ENCODE results near the gene FAM222B. TPM values are rescaled to one million over a fixed set of nuclear protein-coding genes. Genes with fewer than 3 reads are reported as not detected.
"Not testable (repeated sequence)": the region's sequence is repeated elsewhere in the genome, so short reads cannot be mapped to it uniquely, and the experiment has no call there.

Gene FAM222B
- polyA plus RNA-seq, 1 donor from 2014 or later: 6.4 TPM

- no peaks in the 10 kb centered on the region for H3K9me2 ChIP-seq (ENCODE audit: insufficient read depth, low read length)
- H3K27me3 ChIP-seq (ENCODE audit: insufficient read depth, low read depth, low read length): peaks cover 4% of the 10 kb centered on the region
- H3K79me2 ChIP-seq (replicated peaks; ENCODE audit: insufficient read depth, low read length): peaks cover 10% of the 10 kb centered on the region
- H4K20me1 ChIP-seq (ENCODE audit: insufficient read depth): no peaks in the 10 kb centered on the region
- peak overlapping the region; percentile 42 for H3K9ac ChIP-seq (ENCODE audit: low read length)
- H3K4me3 ChIP-seq (ENCODE audit: low read length): peak overlapping the region; percentile 57
- no peaks in the 10 kb centered on the region for H3F3A ChIP-seq (ENCODE audit: insufficient read depth, low read length, poor library complexity, severe bottlenecking)
- H3K36me3 ChIP-seq (ENCODE audit: insufficient read depth, low read length): no peaks in the 10 kb centered on the region
- no peaks in the 10 kb centered on the region for H3K9me3 ChIP-seq (ENCODE audit: low read length)
- peak; percentile 42 for TF ChIP-seq MXI1 (conservative IDR thresholded peaks at IDR 0.05; ENCODE audit: poor library complexity, severe bottlenecking)
- no peak for TF ChIP-seq TAF1 (IDR thresholded peaks at IDR 0.05; ENCODE audit: low read depth)
- H3K4me2 ChIP-seq (ENCODE audit: low read length): no peak overlapping the region
- no peak overlapping the region for H2AFZ ChIP-seq (ENCODE audit: low read depth, low read length)
- no peak overlapping the region for H3K27ac ChIP-seq (ENCODE audit: low read length)
Observed at GRCh38 chr17:28725660-28726225, 116.8 kb downstream of the FAM222B start.

DNA sequence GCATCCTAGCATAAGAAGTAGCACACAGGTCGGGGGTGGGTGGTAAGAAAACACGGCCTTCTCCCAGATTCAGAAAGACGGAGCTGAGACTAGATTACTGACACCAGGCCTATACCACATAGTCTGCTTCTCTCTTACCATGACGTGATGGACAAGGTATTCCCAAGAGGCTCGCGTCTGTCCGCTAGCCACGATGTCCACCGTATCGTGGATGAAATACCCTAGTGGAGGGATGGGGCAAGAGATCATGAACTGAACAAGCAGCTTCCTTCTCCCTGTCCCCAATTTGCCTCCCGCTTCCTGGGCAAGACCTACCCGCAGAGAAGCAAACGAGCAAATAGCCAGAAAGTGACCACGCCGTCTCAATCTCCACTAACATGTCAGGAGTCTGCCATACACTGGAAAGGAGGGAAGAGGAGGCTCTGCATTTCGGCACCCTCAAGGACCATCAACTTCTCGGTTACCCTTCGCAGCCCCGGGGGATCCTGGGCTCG is 117.4 kb downstream of the FAM222B start:
- TF ChIP-seq EZH2 (IDR thresholded peaks at IDR 0.05; ENCODE audit: borderline replicate concordance, insufficient read depth, low read length, poor library complexity, severe bottlenecking): no peak
- no peak for TF ChIP-seq SMC3 (conservative IDR thresholded peaks at IDR 0.05; ENCODE audit: poor library complexity)
- no peak for TF ChIP-seq TAF1 (IDR thresholded peaks at IDR 0.05; ENCODE audit: low read depth)
- TF ChIP-seq, protein P1, sequence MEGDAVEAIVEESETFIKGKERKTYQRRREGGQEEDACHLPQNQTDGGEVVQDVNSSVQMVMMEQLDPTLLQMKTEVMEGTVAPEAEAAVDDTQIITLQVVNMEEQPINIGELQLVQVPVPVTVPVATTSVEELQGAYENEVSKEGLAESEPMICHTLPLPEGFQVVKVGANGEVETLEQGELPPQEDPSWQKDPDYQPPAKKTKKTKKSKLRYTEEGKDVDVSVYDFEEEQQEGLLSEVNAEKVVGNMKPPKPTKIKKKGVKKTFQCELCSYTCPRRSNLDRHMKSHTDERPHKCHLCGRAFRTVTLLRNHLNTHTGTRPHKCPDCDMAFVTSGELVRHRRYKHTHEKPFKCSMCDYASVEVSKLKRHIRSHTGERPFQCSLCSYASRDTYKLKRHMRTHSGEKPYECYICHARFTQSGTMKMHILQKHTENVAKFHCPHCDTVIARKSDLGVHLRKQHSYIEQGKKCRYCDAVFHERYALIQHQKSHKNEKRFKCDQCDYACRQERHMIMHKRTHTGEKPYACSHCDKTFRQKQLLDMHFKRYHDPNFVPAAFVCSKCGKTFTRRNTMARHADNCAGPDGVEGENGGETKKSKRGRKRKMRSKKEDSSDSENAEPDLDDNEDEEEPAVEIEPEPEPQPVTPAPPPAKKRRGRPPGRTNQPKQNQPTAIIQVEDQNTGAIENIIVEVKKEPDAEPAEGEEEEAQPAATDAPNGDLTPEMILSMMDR (IDR thresholded peaks at IDR 0.05; ENCODE audit: poor library complexity, severe bottlenecking): no peak
- no peaks in the 10 kb centered on the region for H3K36me3 ChIP-seq (ENCODE audit: insufficient read depth, low read length)
- no peak overlapping the region for H3K27ac ChIP-seq (ENCODE audit: low read length)
- H2AFZ ChIP-seq (ENCODE audit: low read depth, low read length): no peak overlapping the region
- peaks cover 4% of the 10 kb centered on the region for H3K27me3 ChIP-seq (ENCODE audit: insufficient read depth, low read depth, low read length)
- H3K4me2 ChIP-seq (ENCODE audit: low read length): no peak overlapping the region
- peaks cover 15% of the 10 kb centered on the region for H3K79me2 ChIP-seq (replicated peaks; ENCODE audit: insufficient read depth, low read length)
- peak overlapping the region; percentile 42 for H3K9ac ChIP-seq (ENCODE audit: low read length)
- H3K9me2 ChIP-seq (ENCODE audit: insufficient read depth, low read length): no peaks in the 10 kb centered on the region
- peak overlapping the region; percentile 57 for H3K4me3 ChIP-seq (ENCODE audit: low read length)
- no peaks in the 10 kb centered on the region for H3F3A ChIP-seq (ENCODE audit: insufficient read depth, low read length, poor library complexity, severe bottlenecking)
- H4K20me1 ChIP-seq (ENCODE audit: insufficient read depth): no peaks in the 10 kb centered on the region
- no peaks in the 10 kb centered on the region for H3K9me3 ChIP-seq (ENCODE audit: low read length)

DNA sequence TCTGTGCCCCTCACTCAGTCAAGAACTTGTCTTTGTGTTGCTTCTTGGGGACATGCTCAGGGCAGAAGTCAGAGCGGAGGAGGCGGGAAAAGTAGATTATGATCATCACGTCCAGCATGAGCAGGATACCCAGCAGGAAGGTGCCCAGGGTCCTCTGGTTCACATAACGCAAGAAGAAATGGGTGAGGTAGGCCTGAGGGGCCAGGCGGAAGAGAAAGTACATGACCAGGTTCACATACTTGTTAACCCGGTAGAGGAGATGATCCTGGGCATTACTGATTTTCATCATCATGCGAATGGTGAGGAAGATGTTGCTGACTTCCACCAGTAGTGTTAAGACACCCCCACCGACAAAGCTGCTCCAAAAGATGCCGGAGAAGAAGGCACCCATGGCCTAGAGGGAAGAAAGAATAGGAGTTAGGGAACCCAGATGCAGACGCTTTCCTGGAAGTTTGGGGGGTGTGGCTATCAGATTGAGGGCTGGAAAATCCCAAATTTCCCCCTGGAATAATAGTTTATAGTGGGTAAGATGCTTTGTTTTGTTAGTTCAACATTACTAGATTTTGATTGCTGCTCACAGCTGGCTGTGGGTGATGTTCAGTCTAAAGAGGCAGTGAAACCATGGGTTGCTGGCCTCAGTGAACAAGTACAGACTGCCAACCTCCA is 118.0 kb downstream of the FAM222B start:
- Histone ChIP-seq H3K9me3 (ENCODE audit: low read length) (no peaks in the 10 kb centered on the region), H2AFZ (ENCODE audit: low read depth, low read length) (no peak overlapping the region), H3K36me3 (ENCODE audit: insufficient read depth, low read length) (no peaks in the 10 kb centered on the region), H3K4me3 (ENCODE audit: low read length) (no peak overlapping the region), H3K79me2 (replicated peaks; ENCODE audit: insufficient read depth, low read length) (peaks cover 17% of the 10 kb centered on the region), H3F3A (ENCODE audit: insufficient read depth, low read length, poor library complexity, severe bottlenecking) (no peaks in the 10 kb centered on the region), H3K27me3 (ENCODE audit: insufficient read depth, low read depth, low read length) (peaks cover 4% of the 10 kb centered on the region), H4K20me1 (ENCODE audit: insufficient read depth) (no peaks in the 10 kb centered on the region), H3K4me2 (ENCODE audit: low read length) (no peak overlapping the region), H3K9ac (ENCODE audit: low read length) (no peak overlapping the region), H3K27ac (ENCODE audit: low read length) (no peak overlapping the region), H3K9me2 (ENCODE audit: insufficient read depth, low read length) (no peaks in the 10 kb centered on the region)
- no peak for TF ChIP-seq REST (IDR thresholded peaks at IDR 0.05; ENCODE audit: borderline replicate concordance)
- TF ChIP-seq POLR2AphosphoS5 (IDR thresholded peaks at IDR 0.05): no peak
- TF ChIP-seq TAF1 (IDR thresholded peaks at IDR 0.05; ENCODE audit: low read depth): no peak
- TF ChIP-seq, protein P1 (IDR thresholded peaks at IDR 0.05; ENCODE audit: poor library complexity, severe bottlenecking): no peak
- TF ChIP-seq EP300 (conservative IDR thresholded peaks at IDR 0.05; ENCODE audit: poor library complexity, severe bottlenecking): no peak
- no peak for TF ChIP-seq SMC3 (conservative IDR thresholded peaks at IDR 0.05; ENCODE audit: poor library complexity)
- TF ChIP-seq EZH2 (IDR thresholded peaks at IDR 0.05; ENCODE audit: borderline replicate concordance, insufficient read depth, low read length, poor library complexity, severe bottlenecking): no peak

- H3K36me3 ChIP-seq (ENCODE audit: insufficient read depth, low read length); H3K9ac ChIP-seq (ENCODE audit: low read length); H3K9me2 ChIP-seq (ENCODE audit: insufficient read depth, low read length); H3K27me3 ChIP-seq (ENCODE audit: insufficient read depth, low read depth, low read length); H3K27ac ChIP-seq (ENCODE audit: low read length); H3K4me3 ChIP-seq (ENCODE audit: low read length); H2AFZ ChIP-seq (ENCODE audit: low read depth, low read length); H3K9me3 ChIP-seq (ENCODE audit: low read length); H3F3A ChIP-seq (ENCODE audit: insufficient read depth, low read length, poor library complexity, severe bottlenecking); H3K4me2 ChIP-seq (ENCODE audit: low read length); H4K20me1 ChIP-seq (ENCODE audit: insufficient read depth): not testable (repeated sequence)
- peaks cover 17% of the 10 kb centered on the region for H3K79me2 ChIP-seq (replicated peaks; ENCODE audit: insufficient read depth, low read length)
Observed at GRCh38 chr17:28723836-28724499, 118.6 kb downstream of the FAM222B start.
